OCI-LY1 (cell line): ENCODE results near the gene CIZ1.

Source experiments
- H2AFZ ChIP-seq: fragments of 200-600 bp; sonication (generic), shearing (Covaris generic); 2 replicates; pipeline ENCODE4 v1.6.0; 2014; ENCODE audit warnings: antibody characterized with exemption, mild to moderate bottlenecking, low read length
- H3F3A ChIP-seq: fragments of 200-600 bp; sonication (generic), shearing (Covaris generic); 2 replicates; pipeline ENCODE4 v1.6.0; 2014; ENCODE audit warnings: mild to moderate bottlenecking, antibody characterized with exemption, low read length, moderate library complexity; ENCODE audit not compliant: insufficient read depth
- H3K27ac ChIP-seq: fragments of 200-600 bp; sonication (generic); 2 replicates; pipeline ENCODE4 v1.5.1; 2014; ENCODE audit warnings: low read length, mixed run types, mild to moderate bottlenecking, low read depth; ENCODE audit not compliant: poor library complexity, severe bottlenecking
- H3K27me3 ChIP-seq: fragments of 200-600 bp; sonication (generic); 2 replicates; pipeline ENCODE4 v1.6.0; 2014; ENCODE audit warnings: antibody characterized with exemption, mild to moderate bottlenecking, low read length, moderate library complexity; ENCODE audit not compliant: insufficient read depth
- H3K36me3 ChIP-seq: fragments of 200-600 bp; sonication (generic); 2 replicates; pipeline ENCODE4 v1.6.1; 2014; ENCODE audit warnings: mild to moderate bottlenecking, antibody characterized with exemption, low read length, moderate library complexity, mixed read lengths; ENCODE audit not compliant: insufficient read depth
- H3K4me1 ChIP-seq: fragments of 200-600 bp; sonication (generic); 2 replicates; pipeline ENCODE4 v1.5.1; 2014; ENCODE audit warnings: mild to moderate bottlenecking, low read length, moderate library complexity; ENCODE audit not compliant: insufficient read depth, severe bottlenecking
- H3K4me2 ChIP-seq: fragments of 200-600 bp; sonication (generic), shearing (Covaris generic); 2 replicates; pipeline ENCODE4 v1.6.1; 2014; ENCODE audit warnings: low read length
- H3K4me3 ChIP-seq: fragments of 200-600 bp; sonication (generic); 2 replicates; pipeline ENCODE4 v1.5.1; 2014; ENCODE audit warnings: low read length, low read depth, mild to moderate bottlenecking, mixed read lengths; ENCODE audit not compliant: poor library complexity, severe bottlenecking
- H3K79me2 ChIP-seq: fragments of 200-600 bp; shearing (Covaris generic); 2 replicates; pipeline ENCODE4 v1.6.1; 2016; ENCODE audit warnings: mixed run types, low read length, mixed read lengths; ENCODE audit not compliant: insufficient read depth
- H3K9ac ChIP-seq: fragments of 200-600 bp; sonication (generic), shearing (Covaris generic); 2 replicates; pipeline ENCODE4 v1.6.1; 2014; ENCODE audit warnings: mild to moderate bottlenecking, low read length, mixed read lengths
- H3K9me2 ChIP-seq: fragments of 200-600 bp; sonication (generic), shearing (Covaris generic); 2 replicates; pipeline ENCODE4 v1.6.1; 2014; ENCODE audit warnings: low read depth, mild to moderate bottlenecking, low read length, mixed read lengths
- H3K9me3 ChIP-seq: fragments of 200-600 bp; shearing (Covaris generic); 2 replicates; pipeline ENCODE4 v1.6.1; 2014; ENCODE audit warnings: low read length, mixed read lengths
- H4K20me1 ChIP-seq: fragments of 200-600 bp; sonication (generic), shearing (Covaris generic); 2 replicates; pipeline ENCODE4 v1.6.0; 2016; ENCODE audit warnings: mild to moderate bottlenecking, low read length; ENCODE audit not compliant: insufficient read depth
- EZH2 ChIP-seq: fragments of 200-600 bp; sonication (generic), shearing (Covaris generic); IDR thresholded peaks from 2 replicates; pipeline ENCODE4 v1.8.0; 2017; ENCODE audit warnings: borderline replicate concordance, mixed run types, mild to moderate bottlenecking, antibody characterized with exemption, low read length, moderate library complexity, mixed read lengths
- TF ChIP-seq, protein P1 (sequence below): fragments of 200-600 bp; sonication (generic), shearing (Covaris generic); IDR thresholded peaks from 2 replicates; pipeline ENCODE4 v1.5.1; 2017; ENCODE audit warnings: mild to moderate bottlenecking, antibody characterized with exemption, low read length, moderate library complexity, mixed read lengths

Gene CIZ1

DNA sequence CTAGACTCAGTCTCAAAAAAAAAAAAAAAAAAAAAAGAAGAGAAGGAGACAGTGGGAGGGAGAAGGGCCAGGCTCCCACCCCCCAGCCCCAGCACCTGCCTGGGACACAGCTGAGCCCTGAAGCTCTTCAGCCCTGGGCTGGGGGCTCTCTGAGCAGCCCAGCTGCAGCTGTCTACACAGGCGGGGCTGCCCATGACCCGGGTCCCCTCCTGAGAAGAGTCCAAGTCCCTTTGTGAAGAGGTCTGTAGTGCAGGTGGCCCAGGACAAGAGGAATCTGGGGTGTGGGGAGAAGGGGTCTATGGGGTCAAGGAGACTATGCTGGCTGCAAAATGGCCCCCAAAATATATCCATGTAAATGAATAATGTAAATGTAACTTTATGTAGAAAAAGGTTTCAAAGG, 48.8 kb downstream of the CIZ1 start:
- Histone ChIP-seq H3K79me2 (no peaks in the 10 kb centered on the region), H3K27ac (no peak overlapping the region), H3K36me3 (no peaks in the 10 kb centered on the region), H3F3A (no peaks in the 10 kb centered on the region), H3K4me3 (no peak overlapping the region), H3K4me1 (no peaks in the 10 kb centered on the region), H3K27me3 (no peaks in the 10 kb centered on the region; the same call in 1 of the 2 replicates), H3K4me2 (no peak overlapping the region), H2AFZ (no peak overlapping the region), H4K20me1 (no peaks in the 10 kb centered on the region), H3K9me2 (no peaks in the 10 kb centered on the region), H3K9me3 (no peaks in the 10 kb centered on the region), H3K9ac (no peak overlapping the region)
- TF ChIP-seq, protein P1, sequence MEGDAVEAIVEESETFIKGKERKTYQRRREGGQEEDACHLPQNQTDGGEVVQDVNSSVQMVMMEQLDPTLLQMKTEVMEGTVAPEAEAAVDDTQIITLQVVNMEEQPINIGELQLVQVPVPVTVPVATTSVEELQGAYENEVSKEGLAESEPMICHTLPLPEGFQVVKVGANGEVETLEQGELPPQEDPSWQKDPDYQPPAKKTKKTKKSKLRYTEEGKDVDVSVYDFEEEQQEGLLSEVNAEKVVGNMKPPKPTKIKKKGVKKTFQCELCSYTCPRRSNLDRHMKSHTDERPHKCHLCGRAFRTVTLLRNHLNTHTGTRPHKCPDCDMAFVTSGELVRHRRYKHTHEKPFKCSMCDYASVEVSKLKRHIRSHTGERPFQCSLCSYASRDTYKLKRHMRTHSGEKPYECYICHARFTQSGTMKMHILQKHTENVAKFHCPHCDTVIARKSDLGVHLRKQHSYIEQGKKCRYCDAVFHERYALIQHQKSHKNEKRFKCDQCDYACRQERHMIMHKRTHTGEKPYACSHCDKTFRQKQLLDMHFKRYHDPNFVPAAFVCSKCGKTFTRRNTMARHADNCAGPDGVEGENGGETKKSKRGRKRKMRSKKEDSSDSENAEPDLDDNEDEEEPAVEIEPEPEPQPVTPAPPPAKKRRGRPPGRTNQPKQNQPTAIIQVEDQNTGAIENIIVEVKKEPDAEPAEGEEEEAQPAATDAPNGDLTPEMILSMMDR, result no peak
- TF ChIP-seq EZH2, result no peak

DNA sequence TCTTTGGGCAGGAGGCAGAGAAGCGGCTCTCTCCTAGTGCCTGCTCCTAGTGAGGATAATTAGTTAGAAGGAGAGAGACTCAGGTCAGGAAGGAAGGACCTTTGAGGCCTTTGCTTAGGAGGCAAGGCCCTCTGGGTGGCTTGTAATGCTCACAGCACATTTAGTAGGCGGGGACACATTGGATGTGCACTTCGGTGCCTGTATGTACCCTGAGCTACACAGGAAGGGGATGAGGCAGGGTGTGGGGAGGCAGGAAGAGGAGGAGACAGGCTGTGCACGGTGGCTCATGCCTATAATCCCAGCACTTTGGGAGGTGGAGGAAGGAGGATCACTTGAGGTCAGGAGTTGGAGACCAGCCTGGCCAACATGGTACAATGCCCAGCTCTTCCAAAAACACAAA, 49.3 kb downstream of the CIZ1 start:
- TF ChIP-seq, protein P1, result no peak
- no peak overlapping the region for H3K27ac ChIP-seq
- H3K27me3 ChIP-seq, result no peaks in the 10 kb centered on the region; the same call in 1 of the 2 replicates
- H3K36me3 ChIP-seq, result no peaks in the 10 kb centered on the region
- H3K4me1 ChIP-seq, result no peaks in the 10 kb centered on the region
- no peaks in the 10 kb centered on the region for H3K9me3 ChIP-seq
- H3F3A ChIP-seq, result no peaks in the 10 kb centered on the region
- no peak overlapping the region for H3K4me2 ChIP-seq
- H3K79me2 ChIP-seq, result no peaks in the 10 kb centered on the region
- no peak overlapping the region for H3K9ac ChIP-seq
- no peaks in the 10 kb centered on the region for H3K9me2 ChIP-seq
- no peaks in the 10 kb centered on the region for H4K20me1 ChIP-seq
- no peak overlapping the region for H2AFZ ChIP-seq
- H3K4me3 ChIP-seq, result no peak overlapping the region

DNA sequence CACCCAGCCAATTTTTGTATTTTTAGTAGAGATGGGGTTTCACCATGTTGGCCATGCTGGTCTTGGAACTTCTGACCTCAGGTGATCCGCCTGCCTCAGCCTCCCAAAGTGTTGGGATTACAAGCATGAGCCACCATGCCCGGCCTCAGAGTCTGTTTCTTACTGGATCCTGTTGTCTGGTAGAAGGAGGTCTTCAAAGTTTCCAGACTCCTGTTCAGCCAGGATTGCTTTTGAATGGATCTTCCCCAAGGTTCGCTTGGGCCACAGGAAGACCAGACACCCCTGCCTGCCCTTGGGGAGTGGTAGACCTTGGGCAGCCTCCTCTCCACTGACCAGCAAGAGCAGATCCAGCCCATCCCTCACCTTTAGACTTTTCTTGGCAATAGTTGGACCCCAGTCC, 49.8 kb downstream of the CIZ1 start:
- Histone ChIP-seq H3K27me3 (no peaks in the 10 kb centered on the region; the same call in 1 of the 2 replicates), H3K27ac (no peak overlapping the region), H3K36me3 (no peaks in the 10 kb centered on the region), H3K9ac (no peak overlapping the region), H3K9me3 (no peaks in the 10 kb centered on the region), H3F3A (no peaks in the 10 kb centered on the region), H3K9me2 (no peaks in the 10 kb centered on the region), H2AFZ (no peak overlapping the region), H3K4me2 (no peak overlapping the region), H3K4me3 (no peak overlapping the region), H3K79me2 (no peaks in the 10 kb centered on the region), H4K20me1 (no peaks in the 10 kb centered on the region), H3K4me1 (no peaks in the 10 kb centered on the region)
- TF ChIP-seq, protein P1, result no peak
- no peak for TF ChIP-seq EZH2
